HCT116 (cell line): Measurements from ENCODE around the gene BABAM2.

Experiments used
- CTCF ChIP-seq, 3 experiments: fragments of 200-600 bp in 1 of 3; sonication (generic) in 1 of 3; IDR thresholded peaks in 2 of 3; conservative IDR thresholded peaks in 1 of 3; 2 replicates each; pipeline ENCODE4 v1.5.1; 2012 to 2017; ENCODE audit warnings: low read depth in 2 of 3, low read length in 2 of 3, antibody characterized with exemption in 1 of 3, borderline replicate concordance in 1 of 3, control low read depth in 1 of 3, mild to moderate bottlenecking in 1 of 3, mixed read lengths in 1 of 3, mixed run types in 1 of 3, moderate library complexity in 1 of 3; ENCODE audit not compliant: insufficient read depth in 1 of 3
- EZH2phosphoT487 ChIP-seq: fragments of 200-600 bp; IDR thresholded peaks from 2 replicates; pipeline ENCODE4 v1.6.1; 2018; ENCODE audit warnings: antibody characterized with exemption, borderline replicate concordance
- POLR2A ChIP-seq: IDR thresholded peaks from 2 replicates; pipeline ENCODE4 v1.7.0; 2011; ENCODE audit warnings: borderline replicate concordance; ENCODE audit not compliant: insufficient read depth, insufficient read length; ENCODE audit errors: extremely low read depth
- RAD21 ChIP-seq: IDR thresholded peaks from 2 replicates; pipeline ENCODE4 v1.6.1; 2012; ENCODE audit warnings: low read depth, mild to moderate bottlenecking
- REST ChIP-seq: IDR thresholded peaks from 2 replicates; pipeline ENCODE4 v1.6.1; 2012; ENCODE audit warnings: low read depth
- SP1 ChIP-seq: IDR thresholded peaks from 2 replicates; pipeline ENCODE4 v1.6.1; 2012; ENCODE audit warnings: low read depth
- ZBTB33 ChIP-seq: IDR thresholded peaks from 2 replicates; pipeline ENCODE4 v1.6.1; 2011; ENCODE audit warnings: mild to moderate bottlenecking, low read length, moderate library complexity; ENCODE audit not compliant: insufficient replicate concordance; ENCODE audit errors: extremely low read depth
- ZFX ChIP-seq: fragments of 450-650 bp; IDR thresholded peaks from 2 replicates; pipeline ENCODE4 v1.6.1; 2017
- ZNF274 ChIP-seq: fragments of 200-500 bp; sonication (Bioruptor generic); IDR thresholded peaks from 2 replicates; pipeline ENCODE4 v1.6.1; 2014; ENCODE audit warnings: mild to moderate bottlenecking, low read depth, low read length, inconsistent platforms

GRCh38 chr2:27940090-27940671 is 49.7 kb downstream of the BABAM2 start:
- TF ChIP-seq ZNF274 (no peak), REST (no peak), ZFX (no peak), CTCF (IDR thresholded peaks at IDR 0.05 in 2 of 3, conservative IDR thresholded peaks at IDR 0.05 in 1 of 3; ENCODE audit: borderline replicate concordance in 1 of 3, insufficient read depth in 1 of 3, low read depth in 2 of 3, low read length in 2 of 3) (no peak), ZBTB33 (no peak), RAD21 (no peak), POLR2A (no peak), SP1 (no peak), EZH2phosphoT487 (no peak)
